ENCODE results near the gene WTIP.
"Not testable (repeated sequence)": the region's sequence is repeated elsewhere in the genome, so short reads cannot be mapped to it uniquely, and the experiment has no call there.

Gene WTIP

DNA sequence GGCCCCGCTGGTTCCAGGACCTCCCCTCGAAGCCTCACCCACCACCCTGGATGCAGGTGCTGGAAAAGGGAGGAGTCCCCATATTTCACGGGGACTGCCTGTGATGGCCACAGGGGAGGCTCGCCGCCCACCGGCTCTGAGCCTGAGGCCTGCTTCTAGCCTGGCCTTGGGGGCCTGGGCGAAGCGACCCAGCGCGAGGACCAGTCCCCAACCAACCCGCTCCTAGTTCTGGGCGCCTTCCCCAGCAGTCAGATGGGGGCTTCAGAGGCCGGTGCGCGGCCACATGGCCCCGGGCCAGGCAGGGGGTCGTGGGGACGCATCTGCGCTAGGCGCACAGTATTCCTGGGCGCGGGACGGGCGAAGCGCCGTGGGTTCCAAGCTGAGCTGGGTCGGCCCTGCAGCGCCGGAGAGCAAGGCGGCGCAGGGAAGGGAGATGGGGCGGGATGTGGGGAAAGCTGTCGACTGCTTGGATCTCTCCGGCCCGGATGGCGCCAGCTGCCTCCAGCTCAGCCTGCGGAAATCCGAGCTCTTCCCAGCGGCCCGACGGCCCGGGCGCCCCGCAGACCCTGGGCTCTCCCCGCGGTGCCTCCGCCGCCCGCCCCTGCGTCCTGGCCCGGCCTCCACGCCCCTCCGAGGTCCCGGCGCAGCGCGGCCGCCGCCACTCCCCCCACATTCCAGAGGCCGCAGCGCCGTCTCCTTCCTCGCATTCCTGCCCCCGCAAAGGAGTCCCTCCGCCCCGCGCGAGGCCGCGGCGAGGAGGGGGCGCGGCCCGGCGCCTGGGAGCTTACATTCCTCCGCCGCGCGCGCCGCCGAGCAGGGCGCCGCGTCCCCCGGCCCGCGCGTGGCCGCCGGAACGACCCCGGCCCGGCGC, at the start of gene WTIP:
TSS of gene WTIP (plus strand) at position 788 of the 871 bp plus-strand sequence. CDS start 217 bp downstream, outside the sequence.
- DNase-seq (ENCODE audit: low read depth): no peak

DNA sequence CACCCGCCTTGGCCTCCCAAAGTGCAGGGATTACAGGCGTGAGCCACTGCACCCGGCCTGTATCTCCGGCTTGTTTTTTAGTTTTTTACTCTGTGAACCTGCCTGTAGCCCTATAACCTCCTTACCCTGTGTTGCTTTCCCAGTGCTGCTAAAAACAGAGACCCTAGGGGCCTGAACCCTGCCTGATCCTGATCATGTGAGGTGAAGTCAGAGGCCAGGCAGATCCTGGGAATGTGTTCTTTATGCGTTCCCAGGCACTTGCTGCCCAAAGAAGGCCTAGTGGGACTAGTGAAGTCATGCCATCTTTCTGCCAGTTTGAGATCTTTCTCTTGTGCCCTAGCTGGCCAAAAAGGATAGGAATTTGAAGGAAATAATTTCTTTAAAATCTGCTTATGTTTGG, 48.8 kb upstream of the WTIP start:
- DNase-seq (ENCODE audit: low read depth): no peak

DNA sequence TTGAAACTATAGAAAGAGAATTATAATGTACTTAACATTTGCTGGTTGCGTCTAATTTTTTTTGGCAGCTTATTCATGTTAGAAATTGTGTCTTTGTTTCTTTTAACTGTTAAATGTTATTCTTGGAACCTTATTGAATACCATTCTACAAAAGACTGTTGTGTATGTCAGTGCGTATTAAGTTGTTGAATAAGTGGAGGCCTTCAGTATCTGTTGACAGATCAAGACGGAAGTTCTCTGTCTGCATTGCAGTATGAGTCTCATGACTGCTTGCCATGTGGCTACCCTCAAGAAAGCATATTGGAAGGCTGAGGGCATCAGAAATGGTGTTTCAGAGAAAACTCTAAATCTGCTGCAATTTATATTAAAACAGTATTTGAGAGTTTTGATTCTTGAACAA, 44.8 kb upstream of the WTIP start:
- no peak for DNase-seq (ENCODE audit: low read depth)

DNA sequence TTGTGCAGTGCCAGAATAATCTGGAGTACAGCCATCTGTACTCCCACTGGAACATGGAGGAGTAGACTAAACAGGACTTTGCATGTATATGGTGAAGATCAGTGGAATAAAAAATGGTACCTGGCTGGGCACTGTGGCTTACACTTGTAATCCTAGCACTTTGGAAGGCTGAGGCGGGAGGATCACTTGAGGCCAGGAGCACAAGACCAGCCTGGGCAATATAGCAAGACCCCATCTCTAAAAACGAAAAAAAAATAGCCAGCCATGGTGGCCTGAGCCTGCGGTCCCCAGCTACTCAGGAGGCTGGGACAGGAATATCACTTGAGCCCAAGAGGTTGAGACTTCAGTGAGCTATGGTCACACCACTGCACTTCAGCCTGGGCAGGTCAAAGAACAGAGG, 33.4 kb upstream of the WTIP start:
- no peak for DNase-seq (ENCODE audit: low read depth)

DNA sequence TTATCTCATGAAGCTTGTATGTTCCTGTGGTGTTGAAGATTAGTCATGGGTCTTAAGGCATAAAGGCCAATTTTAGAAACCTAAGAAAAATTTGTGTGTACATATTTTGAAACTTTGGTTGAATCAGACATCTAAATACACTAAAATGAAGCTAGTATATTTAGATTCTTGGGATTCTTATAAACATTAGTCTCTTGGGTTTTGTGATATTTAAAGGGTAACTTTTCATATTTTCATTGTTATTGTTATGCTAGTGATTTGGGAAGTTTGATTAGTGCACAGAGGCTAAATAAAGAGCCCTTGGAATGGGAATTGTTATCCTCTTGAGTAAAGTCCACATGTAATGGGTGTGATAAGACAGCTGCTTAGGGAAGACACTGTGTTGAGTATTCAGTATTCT, 28.8 kb upstream of the WTIP start:
- no peak for DNase-seq (ENCODE audit: low read depth)

DNA sequence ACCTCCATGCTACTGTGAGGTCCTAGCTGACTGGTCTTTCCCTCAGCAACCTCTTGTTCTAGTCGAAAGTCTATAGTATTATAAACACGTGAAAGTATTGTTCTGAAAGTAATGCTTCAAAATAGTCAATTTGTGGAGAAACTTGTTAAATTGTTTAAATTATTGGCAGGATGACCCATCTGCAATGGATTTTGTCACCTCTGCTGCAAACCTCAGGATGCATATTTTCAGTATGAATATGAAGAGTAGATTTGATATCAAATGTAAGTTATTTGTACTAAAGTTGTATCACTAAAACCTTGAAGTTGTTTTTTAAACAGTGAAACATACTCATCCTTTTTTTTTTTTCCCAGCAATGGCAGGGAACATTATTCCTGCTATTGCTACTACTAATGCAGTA, 27.5 kb upstream of the WTIP start:
- no peak for DNase-seq (ENCODE audit: low read depth)

DNA sequence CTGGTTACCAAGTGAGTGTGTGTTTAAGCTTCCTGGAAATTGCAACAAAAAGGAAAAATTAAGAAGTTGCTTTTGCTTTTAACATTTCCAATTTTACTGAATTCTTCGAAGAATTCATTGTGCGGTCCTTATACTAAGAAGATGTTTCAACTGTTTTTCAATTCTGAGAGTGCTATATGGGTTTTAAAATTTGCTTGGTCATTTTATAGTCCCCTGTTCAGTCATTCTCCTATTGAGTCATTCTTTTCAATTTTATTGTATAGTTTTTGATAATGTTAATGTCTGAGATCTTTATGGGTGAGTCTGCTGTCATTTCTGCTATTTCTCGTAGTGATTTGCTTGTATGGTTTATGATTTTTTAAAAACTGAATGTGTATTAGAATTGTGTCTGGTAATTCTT, 26.9 kb upstream of the WTIP start:
- DNase-seq (ENCODE audit: low read depth): no peak

DNA sequence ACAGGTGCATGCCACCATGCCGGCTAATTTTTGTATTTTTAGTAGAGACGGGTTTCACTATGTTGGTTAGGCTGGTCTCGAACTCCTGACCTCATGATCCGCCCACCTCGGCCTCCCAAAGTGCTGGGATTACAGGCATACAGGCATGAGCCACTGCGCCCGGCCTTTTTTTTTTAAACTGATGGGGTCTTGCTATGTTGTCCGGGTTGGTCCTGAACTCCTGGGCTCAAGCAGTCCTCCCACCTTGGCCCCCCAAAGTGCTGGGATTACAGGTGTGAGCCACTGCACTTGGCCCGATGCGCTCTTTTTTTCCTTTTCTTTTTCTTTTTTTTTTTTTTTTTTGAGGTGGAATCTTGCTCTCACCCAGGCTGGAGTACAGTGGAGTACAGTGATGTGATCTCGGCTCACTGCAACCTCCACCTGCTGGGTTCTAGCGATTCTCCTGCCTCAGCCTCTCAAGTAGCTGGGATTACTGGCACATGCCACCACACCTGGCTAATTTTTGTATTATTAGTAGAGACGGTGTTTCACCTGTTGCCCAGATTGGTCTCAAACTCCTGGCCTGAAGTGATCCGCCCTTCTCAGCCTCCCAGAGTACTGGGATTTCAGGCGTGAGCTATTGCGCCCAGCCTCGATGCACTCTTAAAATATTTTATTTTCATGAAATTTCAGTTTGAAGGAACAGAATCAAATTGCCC, 25.6 kb upstream of the WTIP start:
- DNase-seq (ENCODE audit: low read depth): not testable (repeated sequence)

DNA sequence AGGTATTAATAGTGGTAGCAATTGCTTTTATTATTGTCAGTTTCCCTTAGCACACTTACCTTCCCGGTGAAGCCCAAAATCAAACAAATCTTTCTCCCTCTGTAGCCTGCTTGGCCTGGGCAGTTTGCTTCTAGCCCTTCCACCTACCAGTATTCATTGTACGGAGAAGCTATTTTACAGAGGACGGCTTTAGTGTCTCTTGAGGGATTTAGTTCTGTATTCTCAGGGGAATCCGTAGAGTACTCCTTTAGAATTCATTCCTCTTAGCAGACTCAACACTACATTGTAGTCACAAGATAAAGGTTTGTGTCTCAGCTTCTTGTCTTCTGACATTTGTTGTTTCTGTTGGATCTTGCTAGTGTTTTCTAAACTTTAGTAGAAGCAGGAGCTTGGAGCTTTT, 24.1 kb upstream of the WTIP start:
- no peak for DNase-seq (ENCODE audit: low read depth)

DNA sequence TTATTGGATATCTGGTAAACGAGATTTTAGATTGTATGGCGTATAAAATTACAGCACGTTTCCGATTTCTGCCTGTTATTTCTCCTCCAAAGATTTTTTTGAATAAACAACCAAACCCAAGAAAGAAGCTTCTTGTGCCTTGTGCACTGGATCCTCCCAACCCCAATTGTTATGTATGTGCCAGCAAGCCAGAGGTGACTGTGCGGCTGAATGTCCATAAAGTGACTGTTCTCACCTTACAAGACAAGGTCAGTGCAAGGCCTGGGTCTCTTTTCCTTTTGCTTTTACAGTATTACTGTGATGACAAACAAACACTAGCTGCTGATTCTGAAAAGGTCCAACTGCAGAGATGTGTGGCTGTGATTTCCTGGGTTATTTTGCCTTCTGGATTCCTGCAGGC, 22.9 kb upstream of the WTIP start:
- no peak for DNase-seq (ENCODE audit: low read depth)

DNA sequence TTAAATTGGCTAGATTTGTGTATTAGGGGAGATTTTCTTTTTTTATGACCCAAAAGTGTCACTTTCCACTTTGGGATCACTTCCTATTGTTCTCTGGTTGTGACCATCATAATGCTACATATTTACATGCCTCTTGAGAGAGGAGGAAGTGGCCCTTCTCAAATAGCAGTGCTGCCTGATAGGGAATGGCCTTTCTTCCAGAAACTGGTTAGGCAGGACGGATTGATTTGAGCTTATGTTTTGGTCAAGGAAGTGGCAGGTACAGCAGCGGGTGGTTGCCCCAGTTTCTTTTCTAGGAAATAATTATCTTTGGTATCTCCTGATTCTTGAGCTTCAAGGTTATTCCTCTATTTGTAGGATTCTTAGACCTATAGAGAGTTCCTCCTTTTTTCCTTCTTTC, 21.9 kb upstream of the WTIP start:
- no peak for DNase-seq (ENCODE audit: low read depth)

DNA sequence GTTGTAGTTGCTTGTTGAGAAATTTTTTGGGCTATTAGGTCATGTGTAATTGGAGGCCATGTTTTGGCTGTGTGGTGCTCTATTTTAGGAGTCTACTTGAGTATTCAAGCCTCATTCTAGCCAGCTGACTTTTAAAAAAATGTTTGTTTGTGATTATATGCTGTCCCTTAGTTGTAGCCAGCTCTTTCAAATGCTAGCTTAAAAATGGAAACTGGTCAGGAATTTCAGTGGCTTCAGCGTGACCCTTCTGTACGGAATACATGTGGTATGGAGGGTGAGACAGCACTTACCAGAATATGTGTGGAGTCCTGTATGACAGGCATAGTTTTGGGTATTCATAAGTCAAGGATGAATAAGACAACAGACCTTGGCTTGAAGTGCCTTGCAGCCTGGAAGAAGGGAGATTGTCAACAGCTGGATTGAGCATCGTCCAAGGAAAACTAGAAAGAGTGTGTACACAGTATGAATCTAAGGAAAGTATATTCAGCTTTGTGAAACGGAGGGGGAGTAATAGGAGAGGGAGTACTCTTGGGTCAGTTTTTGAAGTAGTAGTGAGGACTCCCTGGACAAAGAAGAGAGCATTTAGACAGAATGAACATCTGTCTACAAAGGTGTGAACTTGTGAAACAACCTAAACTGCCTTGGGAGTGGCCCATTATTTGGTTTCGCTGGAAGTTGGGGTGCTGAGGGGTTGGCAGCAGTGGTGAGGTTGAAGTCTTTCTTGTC, 20.0 kb upstream of the WTIP start:
- DNase-seq (ENCODE audit: low read depth): no peak

DNA sequence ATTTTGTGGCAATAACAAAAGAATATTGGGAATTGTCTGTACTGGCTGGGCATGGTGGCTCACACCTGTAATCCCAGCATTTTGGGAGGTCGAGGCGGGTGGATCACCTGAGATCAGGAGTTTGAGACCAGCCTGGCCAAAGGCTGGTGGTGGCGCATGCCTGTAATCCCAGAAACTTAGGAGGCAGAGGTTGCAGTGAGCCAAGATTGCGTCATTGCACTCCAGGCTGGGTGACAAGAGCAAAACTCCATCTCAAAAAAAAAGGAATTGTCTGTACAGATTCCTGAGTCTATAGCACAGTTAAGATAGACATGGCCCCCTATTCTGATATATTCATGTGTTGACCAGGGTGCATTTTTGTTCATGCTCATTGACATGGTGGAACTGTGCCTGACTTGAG, 16.8 kb upstream of the WTIP start:
- not testable (repeated sequence) for DNase-seq (ENCODE audit: low read depth)

DNA sequence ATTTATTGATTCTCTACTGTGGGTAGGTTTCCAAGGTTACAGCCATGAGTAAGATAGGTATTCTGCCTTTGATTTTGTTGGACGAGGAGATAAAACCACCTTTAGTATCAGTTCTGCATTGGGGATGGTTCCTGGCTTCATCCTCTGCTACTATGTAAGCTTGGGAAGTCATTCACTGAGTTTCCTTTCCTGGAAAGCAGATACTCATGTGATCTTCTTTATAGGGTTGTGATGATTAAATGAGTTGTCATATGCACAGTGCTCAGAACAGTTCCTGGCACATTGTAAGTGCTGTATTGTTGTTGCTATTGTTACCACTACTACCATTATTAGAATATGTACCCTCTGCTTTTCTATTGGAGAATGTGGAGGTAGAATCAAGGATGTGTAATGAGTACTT, 13.1 kb upstream of the WTIP start:
- no peak for DNase-seq (ENCODE audit: low read depth)

DNA sequence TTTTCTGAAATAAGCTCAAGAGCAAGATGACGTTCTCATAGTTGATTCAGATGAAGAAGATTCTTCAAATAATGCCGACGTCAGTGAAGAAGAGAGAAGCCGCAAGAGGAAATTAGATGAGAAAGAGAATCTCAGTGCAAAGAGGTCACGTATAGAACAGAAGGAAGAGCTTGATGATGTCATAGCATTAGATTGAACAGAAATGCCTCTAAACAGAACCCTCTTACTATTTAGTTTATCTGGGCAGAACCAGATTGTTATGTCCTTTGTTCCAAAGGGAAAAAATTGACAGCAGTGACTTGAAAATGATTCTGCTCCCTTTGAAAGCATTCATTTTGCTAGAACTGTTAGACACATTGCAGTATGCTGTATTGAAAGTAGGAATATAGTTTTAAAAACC, 12.5 kb upstream of the WTIP start:
- DNase-seq (ENCODE audit: low read depth): not testable (repeated sequence)

DNA sequence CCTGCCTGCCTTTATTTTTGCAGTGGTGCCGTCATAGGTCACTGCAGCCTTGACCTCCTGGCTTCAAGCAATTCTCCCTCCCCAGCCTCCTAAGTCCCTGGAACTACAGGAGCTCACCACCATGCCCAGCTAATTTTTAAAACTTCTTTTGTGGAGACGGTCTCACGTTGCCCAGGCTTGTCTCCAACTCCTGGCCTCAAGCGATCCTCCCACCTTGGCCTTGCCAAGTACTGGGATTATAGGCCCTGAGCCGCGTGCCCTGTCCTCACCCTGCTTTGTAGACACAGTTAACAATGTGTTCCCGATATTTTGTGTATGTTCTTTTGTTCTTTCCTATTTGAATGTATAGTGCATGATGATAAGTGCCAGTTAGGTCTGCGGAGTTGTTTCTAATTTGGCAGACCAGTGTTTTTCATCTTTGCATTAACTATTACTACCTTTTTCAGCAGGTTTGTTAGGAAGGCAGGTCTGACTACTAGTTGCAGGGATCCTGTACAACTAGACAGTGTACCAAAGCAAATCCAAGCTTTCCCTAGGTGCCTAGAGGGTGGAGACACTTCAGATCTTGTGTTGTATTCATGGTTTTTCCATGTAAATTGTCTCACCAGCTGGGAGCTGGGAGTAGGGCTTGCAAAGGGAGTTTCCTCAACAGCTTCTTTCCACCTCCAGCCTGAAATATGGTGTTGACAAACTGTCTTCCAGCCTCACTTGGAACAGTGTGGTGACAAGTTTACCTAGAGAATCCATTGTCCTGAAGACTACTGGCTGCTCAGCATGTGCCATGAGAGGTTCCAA, 9.5 kb upstream of the WTIP start:
- no peak for DNase-seq (ENCODE audit: low read depth)

DNA sequence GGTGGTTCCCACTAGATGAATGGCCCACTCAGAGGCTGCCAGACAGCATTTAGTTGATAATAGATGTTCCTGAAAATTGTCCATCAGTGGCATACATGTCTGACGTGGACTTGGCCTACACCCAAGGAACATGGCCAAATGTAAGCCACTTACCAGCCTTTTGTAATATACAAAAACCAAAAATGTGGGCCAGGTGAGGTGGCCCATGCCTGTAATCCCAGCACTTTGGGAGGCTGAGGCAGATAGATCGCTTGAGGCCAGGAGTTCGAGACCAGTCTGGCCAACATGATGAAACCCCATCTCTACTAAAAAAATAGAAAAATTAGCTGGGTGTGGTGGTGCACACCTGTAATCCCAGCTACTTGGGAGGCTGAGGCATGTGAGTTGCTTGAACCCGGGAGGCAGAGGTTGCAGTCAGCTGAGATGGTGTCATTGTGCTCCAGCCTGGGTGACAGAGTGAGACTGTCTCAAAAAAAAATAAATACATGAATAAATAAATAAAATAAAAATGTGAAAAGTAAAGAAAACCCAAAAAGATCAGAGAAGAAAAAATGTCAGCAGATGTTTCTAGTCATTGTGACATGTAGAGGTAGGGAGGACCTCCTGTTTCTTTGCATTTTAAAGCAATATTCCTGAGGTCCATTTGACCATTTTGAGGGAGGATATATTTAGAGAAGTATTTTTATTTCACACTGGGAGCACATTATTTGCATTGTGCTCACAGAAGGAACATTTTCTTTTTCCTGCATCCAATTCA, 7.1 kb upstream of the WTIP start:
- no peak for DNase-seq (ENCODE audit: low read depth)

DNA sequence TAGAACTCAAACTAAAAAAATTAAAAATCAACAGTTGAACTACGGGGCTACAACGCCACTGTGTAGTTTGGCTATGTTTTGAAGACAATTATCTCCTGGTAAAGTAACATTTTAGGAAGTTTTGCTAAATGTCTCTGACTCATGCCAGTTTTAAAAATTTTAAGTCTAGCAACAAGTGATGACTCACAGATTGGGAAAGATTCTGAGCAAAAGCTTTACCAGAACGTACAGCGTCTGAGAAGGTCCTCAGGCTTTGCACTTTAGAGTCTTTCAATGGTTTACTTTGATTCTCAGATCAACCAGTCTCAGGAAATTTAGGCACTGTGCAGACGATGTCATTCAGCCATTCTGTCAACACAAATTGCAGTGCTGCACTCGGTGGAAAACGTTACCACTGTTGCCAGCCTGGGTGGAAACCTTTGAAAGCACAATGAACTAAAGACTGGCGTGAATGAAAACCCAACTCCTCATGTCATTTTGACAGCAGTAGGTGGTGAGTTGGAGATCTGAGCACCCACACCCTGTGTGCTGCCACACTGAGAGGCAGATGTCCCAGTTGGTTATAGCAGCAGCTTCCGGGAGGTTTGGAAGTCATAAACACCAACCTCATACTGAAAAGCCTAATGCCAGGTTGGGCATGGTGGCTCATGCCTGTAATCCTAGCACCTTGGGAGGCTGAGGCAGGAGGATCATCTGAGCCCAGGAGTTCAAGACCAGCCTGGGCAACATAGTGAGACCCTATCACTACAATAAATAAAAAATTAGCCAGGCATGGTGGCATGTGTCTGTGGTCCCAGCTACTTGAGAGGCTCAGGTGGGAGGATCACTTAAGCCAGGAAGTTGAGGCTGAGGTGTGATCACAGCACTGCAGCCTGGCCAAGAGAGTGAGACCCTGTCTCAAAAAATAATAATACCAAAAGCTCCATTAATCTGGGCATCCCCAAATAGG, 6.3 kb upstream of the WTIP start:
- no peak for DNase-seq (ENCODE audit: low read depth)

DNA sequence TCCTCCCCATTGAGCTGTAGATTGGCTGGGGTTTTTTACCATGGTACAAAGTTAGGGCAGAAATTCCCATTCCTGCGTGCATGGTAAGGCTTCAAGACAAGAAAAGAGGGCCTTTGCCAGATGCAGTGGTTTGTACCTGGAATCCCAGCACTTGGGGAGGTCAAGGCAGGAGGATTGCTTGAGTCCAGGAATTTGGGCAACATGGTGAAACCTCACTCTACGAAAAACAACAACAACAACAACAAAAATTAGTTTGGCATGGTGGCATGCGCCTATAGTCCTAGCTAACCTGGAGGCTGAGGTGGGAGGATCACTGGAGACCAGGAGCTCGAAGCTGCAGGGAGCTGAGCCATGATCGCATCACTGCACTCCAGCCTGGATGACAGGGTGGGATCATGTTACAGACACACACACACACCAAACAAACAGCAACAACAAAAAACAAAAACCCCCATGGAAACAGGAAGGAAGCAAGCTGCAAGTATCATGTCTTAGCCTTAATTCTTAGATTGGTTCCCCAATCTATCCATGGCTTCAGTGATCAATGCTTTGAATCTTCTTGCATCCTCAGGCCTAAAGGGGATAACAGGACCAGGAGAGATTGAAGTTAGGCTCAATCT, 5.5 kb upstream of the WTIP start:
- no peak for DNase-seq (ENCODE audit: low read depth)

DNA sequence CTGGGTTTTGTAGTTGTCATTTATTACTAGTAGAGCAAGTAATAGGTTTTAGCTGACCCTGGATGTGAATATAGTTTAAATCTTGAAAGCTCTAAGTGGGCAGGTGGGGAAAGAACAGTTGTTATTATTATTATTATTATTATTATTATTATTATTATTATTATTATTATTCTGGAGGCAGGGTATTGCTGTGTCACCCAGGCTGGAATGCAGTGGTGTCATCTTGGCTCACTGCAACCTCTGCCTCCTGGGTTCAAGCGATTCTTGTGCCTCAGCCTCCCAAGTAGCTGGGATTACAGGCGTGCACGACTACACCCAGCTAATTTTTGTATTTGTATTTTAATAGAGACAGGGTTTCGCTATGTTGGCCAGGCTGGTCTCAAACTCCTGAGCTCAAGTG, 3.1 kb upstream of the WTIP start:
- DNase-seq (ENCODE audit: low read depth): not testable (repeated sequence)
